ENCODE data around the gene TAPT1.
"Not testable (repeated sequence)": the region's sequence is repeated elsewhere in the genome, so short reads cannot be mapped to it uniquely, and the experiment has no call there.

The TAPT1 gene

DNA sequence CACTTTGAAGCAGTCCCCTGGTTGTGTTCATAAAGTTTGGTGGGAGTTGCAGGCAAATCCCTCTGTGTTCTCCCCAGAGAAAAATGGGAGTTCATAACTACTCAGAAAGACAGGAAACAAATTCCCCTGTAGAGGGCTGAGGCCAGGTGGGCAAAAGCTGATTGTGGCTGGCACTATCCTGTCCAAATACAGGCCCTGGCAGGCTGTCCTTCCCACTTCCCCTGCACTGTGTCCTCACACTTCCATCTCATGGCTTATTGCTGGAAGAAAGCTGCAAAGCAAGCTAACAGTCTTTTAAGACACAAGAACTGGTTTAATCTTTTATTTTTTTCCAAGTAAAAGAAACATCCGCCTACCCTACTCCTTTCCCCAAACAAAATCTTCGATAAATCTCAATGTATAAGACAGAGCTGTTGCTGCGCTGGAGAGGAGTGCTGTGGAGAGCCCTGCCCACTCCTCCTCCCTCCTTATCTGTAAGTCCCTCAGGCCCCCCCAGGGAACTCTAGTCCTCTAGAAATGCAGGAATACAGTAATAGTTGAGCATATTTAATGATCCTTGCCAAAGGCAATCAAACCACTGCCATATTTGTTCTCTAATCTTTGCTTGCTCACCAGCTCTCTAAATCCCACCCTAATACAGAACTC, 14.0 kb downstream of the TAPT1 start:
- DNase-seq (ENCODE audit: low read depth in 3 of 3) = no peak

DNA sequence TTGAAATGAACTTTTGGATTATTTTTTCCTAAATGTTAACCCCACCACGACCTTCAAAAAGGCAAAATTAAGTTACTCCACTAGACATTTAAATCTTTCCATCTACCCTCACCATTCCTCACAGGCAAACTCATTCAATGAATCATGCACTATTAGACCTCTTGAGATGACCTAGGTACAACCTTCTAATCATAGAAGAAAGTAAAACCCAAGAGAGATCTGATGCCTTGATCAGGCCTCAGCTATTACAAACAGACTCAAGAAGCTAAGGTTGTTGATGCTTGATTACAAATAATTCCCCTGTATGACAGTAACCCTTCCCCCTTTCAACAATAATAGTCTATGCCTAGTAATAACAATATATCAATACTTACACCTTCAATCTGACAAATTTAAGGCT, 18.9 kb downstream of the TAPT1 start:
- no peak for DNase-seq (ENCODE audit: low read depth in 3 of 3)

DNA sequence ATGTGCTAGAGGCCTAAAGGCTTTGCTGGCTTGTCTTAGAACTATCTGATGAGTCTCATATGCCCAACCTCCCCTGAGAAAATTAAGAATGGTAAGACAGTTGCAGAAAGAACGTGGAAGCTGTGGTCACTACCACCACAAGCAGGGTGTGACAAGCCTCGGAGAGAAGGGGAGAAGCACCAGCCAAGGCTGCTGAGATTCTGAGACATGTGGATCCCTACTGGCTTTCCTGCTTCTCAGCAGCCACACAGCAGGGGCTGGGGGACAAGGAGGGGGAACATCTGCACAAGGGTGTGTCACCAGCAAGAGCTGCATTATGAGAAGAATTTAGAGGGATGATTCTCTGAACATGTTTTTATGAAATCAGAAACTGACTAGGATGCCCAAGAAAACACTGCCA, 19.4 kb downstream of the TAPT1 start:
- no peak for DNase-seq (ENCODE audit: low read depth in 3 of 3)

DNA sequence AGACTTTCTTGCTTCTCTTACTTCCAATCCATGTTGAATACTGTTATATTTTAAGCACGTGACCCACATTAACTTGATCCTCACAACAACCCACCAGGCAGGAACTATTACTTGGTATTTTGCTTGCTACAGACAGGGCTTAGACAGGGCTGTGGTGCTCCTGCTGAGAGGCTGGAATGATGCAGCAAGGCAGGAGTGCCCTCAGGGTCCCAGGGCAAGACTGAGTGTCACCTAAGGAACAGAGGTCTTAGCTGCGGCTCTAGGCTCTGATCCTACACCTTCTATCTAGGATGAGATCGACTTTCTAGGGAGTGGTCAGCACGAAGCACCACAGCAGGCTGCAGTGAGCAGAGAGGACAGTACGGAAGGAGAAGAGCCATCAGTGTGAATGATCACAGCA, 20.0 kb downstream of the TAPT1 start:
- no peak for DNase-seq (ENCODE audit: low read depth in 3 of 3)

DNA sequence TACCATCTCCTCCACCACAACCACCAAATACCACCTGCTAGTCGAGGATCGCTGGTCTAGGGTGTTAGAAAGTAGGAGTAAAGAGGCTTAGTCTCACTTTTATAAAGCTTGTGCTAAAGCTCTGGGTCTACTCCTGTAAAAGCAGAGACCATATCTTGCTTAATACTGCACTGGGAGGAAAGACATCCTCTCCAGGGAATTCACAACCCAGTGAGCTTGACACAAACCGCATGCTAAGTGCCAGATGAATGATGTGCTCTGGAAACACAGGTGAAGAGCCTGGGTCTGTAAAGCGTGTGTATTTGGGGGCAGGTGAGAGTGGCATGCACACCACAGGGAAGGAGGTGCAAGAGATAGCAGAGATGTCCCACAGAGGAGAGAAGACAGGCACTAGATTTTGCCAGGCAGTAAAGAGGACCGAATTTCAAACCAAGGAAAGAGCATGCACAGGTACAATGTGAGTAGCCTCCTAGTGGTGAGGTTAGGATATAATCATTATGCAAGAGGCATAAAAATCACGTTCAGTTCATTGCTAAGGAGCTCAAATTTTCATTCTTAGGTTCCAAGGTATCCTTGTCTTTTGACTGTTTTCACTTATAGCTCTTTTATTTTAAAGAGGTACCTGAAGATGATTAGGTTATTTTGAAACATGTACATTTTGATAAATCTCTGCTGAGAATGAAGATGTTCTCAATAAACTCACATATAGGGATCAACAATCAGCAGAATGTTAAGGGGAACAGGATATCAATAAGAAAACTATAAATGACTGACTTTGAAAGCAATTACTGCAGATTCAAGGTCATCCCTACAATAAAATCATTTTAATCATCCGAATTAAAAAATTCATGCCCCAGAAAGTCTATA, 20.7 kb downstream of the TAPT1 start:
- no peak for DNase-seq (ENCODE audit: low read depth in 3 of 3)

DNA sequence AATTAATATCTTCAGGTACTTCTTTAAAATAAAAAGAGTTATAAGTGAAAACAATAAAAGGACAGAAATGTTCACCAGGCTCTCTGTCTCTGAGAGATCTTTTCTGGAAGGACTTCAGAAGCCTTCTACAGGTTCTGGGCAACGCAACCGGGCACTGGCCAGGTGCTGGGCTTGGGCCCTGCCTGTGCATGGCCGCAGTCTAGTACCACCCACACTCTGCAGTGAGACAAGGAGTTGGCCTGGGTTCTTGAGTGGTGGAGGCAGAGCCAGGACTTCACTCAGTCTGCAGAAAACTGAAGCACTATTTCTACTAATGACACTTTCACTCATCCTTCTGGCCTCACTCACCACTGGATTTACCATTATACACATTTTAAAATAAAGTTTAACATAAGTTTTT, 21.8 kb downstream of the TAPT1 start:
- DNase-seq (ENCODE audit: low read depth in 3 of 3) = no peak

DNA sequence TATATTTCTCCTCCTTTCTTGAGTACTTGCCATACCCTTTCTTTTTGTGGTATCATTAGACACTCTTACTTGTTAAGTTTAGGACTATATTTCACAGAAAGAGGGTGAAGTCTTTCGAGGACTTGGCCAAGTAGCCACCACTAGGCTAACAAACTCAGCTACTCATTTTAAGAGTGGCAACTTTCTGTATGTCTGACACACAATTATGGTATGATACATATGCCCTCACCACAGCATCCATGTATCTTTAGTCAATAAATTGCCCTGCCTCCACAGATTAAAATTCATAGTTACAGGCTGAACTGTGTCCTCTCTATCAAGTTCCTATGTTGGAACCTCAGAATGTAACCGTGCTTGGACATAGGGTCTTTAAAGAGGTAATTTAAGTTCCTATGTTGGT, 23.2 kb downstream of the TAPT1 start:
- DNase-seq (ENCODE audit: low read depth in 3 of 3) = no peak

DNA sequence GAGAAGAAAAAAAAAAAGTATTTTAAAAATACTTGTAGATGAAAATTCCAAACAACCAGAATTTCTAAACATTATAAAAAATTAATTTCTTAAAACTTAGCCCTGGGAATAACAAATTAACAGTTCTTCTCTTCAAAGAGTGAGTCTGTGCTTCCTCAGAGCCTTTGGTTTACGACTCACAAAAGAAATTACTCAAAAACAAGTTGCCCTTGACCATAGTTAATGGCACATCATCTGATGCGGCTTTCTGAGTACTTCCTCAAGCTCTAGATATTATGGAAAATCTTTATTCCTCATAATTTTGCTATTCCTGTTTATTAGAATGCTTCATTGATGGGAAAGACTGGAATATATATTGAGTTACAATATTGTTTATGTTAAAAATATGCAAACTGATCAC, 23.7 kb downstream of the TAPT1 start:
- DNase-seq (ENCODE audit: low read depth in 3 of 3) = no peak

DNA sequence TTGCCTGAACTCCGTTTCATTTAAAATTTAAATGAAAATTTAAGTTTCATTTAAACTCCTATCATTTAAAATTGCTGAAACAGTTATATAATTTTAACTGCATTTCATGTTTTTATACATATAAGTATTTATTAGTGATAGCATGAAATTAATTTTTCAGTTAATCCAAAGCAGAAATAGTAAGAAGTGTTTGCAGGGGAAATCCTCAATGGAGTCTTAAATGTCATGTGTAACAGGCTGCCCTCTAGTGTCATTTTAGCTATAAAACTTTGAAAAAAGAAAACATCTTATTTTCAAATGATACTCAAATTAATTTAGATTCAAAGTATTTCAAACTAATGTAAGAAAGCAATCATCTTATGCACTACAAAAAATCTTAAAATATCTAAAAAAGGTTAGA, 27.2 kb downstream of the TAPT1 start:
- no peak for DNase-seq (ENCODE audit: low read depth in 3 of 3)

DNA sequence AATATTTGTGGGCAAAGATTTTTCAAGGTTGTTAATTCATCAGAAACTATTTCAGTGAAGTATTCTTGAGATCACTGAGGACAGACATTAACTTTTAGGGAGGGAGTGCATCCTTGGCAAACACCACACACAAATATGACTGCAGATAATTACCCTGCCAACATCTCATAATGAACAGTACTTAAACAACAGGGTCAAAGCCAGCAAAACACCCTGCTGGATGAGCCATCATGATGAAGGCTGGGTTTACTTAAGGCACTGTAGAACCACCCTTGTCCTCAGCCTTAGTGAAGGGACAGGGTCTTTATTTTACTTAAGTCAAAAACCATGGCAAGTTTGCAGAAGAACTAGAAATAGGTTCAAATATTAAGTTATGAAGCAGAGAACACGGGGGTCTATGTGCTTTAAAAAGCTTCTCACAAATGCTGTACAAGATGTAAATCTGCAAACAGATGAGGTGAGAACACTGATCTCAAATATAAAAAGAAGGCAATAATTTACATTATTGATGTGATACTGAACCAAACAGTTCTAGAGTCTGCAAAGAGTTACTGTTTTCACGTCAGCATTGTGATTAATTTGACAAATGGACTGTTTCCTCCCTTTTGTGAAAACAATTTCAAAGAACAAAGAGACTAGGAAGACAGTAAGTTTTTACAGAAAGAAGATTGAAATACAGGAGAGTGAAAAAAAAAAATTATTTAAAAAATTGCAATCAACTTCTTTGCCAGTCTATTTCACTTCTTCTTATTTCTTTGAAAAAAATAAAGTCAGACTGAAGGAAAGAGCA, 28.2 kb downstream of the TAPT1 start:
- DNase-seq (ENCODE audit: low read depth in 3 of 3) = no peak

DNA sequence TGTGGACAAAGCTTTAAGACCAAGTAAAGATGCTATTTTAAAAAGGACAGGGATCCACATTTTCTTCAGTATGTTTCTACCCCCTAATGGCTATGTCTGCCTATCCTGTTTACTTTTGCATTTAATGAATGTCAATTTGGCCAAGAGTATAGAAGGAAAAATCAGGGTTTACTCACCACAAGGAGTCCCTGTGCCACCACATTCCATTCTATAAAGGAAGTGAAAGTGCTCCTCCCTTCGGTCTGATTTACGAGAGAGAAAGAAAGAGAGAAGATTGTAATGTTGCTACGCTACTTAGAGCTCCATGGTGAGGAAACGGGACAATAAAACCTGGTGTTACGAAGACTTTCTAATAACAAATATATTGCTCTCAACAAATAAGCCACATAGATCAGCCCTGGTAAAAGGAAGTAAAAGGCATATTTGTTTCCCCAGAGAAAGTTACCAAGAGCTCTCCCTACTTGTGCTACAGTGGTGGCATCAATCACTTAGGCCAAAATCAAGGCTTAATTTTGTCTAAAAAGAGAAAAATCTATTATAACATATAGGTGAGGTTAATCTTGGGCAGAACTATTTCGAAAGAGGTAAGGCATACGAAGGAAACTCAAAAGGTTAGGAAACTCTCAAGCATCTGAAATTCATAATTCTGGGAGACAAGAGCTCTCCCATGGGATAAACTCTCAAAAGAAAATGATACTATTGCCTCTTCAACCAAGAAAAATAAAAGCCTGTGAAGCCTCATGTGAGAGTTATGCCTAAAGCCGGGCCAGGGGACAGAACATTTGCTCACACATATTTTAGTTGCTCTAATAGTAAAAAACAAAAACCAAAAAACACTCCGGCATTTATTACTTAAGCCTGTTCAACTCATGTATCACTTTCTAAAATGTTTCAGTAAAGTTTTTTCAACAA, 29.5 kb downstream of the TAPT1 start:
- DNase-seq (ENCODE audit: low read depth in 3 of 3) = no peak

DNA sequence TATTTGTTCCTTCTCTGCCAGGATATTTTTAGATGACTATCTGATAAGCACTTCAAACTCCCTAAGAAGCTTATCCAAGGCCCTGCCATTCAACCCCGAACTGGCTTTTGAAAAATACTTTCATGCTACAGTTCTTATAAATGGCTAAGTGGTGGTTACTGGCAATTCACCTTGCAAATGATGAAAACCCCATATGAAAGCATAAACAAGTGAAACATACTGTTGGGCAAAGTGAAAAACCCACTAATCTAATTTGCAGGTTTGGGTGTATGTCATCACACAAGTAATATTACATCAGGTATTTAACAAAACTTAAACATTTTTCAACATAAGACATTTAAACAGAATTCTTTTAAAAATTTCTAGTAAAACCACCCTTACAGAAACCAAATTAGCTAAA, 31.1 kb downstream of the TAPT1 start:
- DNase-seq (ENCODE audit: low read depth in 3 of 3) = no peak

DNA sequence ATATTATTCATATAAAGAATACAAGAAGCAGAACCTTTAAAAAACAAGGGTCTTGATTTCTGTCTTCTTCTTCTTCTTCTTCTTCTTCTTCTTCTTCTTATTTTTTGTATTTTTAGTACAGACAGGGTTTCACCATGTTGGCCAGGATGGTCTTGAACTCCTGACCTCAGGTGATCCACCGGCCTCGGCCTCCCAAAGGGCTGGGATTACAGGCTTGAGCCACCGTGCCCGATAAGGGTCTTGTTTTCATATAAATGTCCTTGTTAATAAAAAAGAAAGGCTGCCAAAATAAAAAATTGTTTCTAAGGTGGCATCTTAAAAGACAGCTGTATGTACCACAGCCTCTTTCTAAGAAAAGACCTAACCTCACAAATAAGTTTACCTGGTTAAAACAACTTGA, 31.5 kb downstream of the TAPT1 start:
- not testable (repeated sequence) for DNase-seq (ENCODE audit: low read depth in 3 of 3)

DNA sequence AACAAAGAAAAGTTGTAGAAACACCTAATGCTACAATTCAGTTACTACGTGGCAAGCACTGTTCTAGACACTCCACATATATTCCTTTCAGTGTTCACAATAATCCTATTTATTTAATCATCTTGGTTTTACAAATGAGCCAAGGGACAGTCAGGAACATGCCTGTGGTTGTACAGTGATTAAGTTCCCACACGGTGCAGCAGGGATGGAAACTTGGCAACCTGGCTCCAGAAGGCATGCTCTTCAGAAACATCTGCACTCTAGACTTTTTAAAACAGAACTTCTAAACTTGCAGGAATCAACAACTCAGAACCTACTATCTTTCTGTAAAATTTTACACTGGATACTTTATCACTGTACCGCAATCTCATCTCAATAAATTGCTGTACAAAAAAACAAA, 32.1 kb downstream of the TAPT1 start:
- no peak for DNase-seq (ENCODE audit: low read depth in 3 of 3)

DNA sequence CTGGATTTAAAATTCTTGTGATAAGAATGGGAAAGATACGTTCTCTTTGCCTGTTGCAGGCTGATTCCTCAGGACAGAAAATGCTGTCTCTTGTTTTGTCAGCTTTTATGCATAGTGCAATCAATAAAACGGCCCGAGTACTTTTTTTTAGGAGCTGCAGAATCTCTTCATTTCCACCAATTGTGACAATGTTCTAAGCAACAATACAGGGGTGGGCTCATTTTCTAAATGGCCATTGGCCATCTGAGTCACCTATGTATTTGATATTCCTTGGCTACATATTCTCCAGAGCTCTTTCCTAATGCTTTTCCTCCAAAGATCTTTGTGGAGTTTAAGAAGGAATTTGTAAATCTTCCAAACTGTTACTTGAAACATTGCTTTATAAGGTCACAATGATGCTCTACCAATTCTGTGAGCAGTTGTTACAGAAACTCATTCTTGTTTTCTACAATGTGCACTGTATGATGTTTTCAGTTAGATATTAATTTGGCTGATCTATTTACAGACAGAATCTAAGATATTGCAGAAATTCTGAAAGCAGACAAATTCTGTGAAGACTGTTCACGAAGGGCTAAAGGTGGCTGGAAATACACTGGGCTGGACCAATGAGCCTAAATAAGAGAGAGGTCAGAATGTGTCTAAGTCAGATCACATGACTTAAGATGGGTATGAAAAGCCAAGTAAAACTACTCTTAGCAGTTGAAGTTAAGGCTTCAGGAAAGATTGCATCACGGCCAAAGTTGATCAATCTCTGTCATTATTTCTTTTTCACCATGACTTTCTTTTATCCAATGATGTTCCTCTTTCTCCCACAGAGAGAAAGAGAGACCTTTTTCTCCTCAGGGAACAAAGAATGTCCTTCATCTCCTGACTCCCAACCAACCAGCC, 33.4 kb downstream of the TAPT1 start:
- no peak for DNase-seq (ENCODE audit: low read depth in 3 of 3)

DNA sequence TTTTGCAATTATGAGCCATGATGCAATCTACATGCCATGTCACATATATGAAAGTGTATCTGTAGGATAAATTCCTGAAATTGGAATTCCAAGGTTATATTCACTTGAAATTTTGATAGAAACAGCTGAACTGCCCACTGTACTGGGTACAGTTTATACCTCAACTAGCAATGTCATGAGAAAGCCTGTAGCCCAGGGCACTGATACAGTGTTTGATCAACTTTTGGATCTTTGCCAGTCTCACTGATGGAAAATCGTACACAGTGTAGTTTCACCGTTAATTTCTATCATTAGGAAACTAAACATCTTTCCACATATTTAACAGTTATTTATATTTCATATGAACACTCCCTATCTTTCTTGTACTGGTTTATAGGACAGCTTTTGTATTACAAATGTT, 34.2 kb downstream of the TAPT1 start:
- no peak for DNase-seq (ENCODE audit: low read depth in 3 of 3)

DNA sequence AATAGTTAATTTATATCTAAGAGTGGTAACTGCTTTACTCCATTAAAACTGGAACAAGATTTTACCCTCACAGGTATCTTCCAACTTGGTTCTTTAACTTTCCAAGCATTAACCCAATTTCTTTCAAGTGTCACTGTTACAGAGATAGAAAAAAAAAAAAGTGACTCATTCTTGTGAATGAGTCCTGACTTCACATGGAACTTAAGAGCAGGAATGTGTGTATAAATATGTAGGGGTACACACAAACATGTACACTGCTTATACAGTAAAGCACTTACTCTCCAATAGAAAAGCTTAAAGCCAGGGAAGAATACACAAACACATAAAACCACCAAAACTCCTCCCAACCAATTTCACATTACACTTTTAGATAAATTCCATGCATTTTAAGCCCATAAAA, 38.8 kb downstream of the TAPT1 start:
- DNase-seq (ENCODE audit: low read depth in 3 of 3) = no peak

DNA sequence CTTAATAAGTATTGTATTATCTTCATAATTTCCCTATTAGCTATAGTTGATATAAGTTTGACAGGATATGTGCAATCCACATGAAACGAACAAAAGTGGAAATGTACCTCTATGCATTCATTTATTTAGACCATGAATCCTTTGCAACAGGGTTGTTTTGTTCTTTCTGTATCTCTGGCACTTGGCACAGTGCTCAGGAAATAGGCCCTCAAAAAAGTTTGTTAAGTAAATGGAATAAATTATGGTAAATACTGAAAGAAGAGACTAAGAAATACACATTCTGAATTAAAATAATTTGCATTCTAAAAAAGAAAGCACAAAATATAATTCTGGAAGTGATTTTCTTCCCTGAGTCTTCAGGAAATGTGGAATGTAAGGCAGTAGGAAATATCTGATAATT, 39.3 kb downstream of the TAPT1 start:
- no peak for DNase-seq (ENCODE audit: low read depth in 3 of 3)

DNA sequence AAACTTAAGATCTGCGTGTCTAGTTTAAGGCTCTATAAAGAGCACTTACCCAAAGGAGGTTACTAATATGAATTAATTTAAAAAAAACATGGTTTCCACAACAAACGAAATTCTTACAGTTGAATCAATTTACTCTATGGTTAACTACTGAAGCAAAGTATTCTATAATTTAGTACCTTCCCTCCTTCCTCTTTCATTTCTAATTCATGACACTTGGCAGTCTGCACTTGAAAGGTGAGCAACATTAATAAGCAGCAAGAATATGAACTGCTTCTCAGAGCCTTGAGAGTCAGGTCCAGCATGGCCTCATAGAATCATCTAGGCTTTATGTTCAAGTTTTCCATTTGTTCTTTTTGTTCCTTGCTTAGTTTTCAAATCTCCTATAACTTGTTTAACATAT, 42.7 kb downstream of the TAPT1 start:
- no peak for DNase-seq (ENCODE audit: low read depth in 3 of 3)

DNA sequence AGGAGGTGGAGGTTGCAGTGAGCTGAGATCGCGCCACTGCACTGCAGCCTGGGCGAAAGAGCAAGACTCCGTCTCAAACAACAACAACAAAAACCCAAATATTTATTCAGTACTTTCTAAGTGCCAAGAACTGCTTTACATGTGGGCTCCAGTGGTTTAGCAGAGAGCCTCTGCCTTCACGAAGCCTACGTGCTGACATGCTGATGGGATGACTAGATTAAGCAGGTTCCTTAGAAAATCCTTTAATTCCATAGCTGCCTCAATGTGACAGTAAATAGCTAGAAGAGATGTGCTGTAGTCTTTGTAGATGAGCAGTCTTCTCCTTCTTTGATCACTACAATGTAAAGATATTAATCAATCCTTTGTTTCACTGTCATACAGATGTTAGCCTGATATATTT, 49.6 kb downstream of the TAPT1 start:
- no peak for DNase-seq (ENCODE audit: low read depth in 3 of 3)

DNA sequence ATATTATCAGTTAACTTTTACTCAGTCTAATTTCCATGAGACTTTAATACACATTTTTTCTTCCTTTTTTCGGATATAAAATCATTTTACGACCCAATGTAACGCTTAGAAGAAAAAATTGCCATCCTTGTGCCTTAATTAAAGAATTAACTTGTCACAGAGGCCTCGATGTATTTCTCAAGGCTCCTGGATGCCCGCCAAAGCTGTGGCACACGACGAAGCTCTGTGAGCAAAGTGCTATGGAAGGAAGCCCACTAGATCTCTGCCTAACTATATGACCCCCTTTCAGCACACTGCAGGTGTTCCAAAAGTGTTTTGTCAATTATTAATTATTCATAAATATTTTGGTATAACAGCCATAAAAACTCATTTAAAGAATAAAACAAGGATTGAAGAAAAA, 54.4 kb downstream of the TAPT1 start:
- DNase-seq (ENCODE audit: low read depth in 3 of 3) = no peak
